Spleen (tissue), 7 donors: ENCODE results near the gene UGT3A2.
"Not testable (repeated sequence)": the region's sequence is repeated elsewhere in the genome, so short reads cannot be mapped to it uniquely, and the experiment has no call there.

Source experiments
- POLR2A ChIP-seq, 3 donors: fragments of 450-650 bp; IDR thresholded peaks; one replicate each; pipeline ENCODE4 v1.5.1; 2017; ENCODE audit warnings: antibody characterized with exemption in 3 of 3, mild to moderate bottlenecking in 1 of 3
- TF ChIP-seq, protein P1 (sequence below), 11 experiments: fragments of 200-600 bp in 7 of 11; fragments of 450-650 bp in 4 of 11; sonication (generic) in 4 of 11; IDR thresholded peaks in 8 of 11; conservative IDR thresholded peaks in 3 of 11; 1 replicate in 7 of 11; 2 replicates in 4 of 11; pipeline versions ENCODE4 v1.4.0 to v1.8.0; 2016 to 2021; ENCODE audit warnings: antibody characterized with exemption in 11 of 11, inconsistent platforms in 4 of 11, mild to moderate bottlenecking in 1 of 11
- donor health status: DM: no; HTN: no; CAD: no; lungs with moderate emphysema.
- donor health status: DM: no; HTN: no; CAD: no.
- donor health status: DM: no; HTN: no; CAD: no.

DNA sequence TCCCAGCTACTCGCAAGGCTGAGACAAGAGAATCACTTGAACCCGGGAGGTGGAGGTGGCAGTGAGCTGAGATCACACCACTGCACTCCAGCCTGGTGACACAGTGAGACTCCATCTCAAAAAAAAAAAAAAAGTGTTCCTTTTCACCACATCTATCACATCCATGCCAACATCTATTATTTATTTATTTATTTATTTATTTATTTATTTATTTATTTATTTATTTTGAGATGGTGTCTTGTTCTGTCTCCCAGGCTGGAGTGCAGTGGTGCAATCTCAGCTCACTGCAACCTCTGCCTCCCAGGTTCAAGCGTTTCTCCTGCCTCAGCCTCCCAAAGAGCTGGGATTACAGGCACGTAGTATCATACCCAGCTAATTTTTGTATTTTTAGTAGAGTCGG, 47.1 kb downstream of the UGT3A2 start:
- TF ChIP-seq, protein P1, sequence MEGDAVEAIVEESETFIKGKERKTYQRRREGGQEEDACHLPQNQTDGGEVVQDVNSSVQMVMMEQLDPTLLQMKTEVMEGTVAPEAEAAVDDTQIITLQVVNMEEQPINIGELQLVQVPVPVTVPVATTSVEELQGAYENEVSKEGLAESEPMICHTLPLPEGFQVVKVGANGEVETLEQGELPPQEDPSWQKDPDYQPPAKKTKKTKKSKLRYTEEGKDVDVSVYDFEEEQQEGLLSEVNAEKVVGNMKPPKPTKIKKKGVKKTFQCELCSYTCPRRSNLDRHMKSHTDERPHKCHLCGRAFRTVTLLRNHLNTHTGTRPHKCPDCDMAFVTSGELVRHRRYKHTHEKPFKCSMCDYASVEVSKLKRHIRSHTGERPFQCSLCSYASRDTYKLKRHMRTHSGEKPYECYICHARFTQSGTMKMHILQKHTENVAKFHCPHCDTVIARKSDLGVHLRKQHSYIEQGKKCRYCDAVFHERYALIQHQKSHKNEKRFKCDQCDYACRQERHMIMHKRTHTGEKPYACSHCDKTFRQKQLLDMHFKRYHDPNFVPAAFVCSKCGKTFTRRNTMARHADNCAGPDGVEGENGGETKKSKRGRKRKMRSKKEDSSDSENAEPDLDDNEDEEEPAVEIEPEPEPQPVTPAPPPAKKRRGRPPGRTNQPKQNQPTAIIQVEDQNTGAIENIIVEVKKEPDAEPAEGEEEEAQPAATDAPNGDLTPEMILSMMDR (IDR thresholded peaks at IDR 0.05 in 8 of 11, conservative IDR thresholded peaks at IDR 0.05 in 3 of 11), result not testable (repeated sequence)
- TF ChIP-seq POLR2A (IDR thresholded peaks at IDR 0.05), result not testable (repeated sequence)
